ENCODE data around the gene THAP5. TPM values are rescaled to one million over a fixed set of nuclear protein-coding genes. Genes with fewer than 3 reads are reported as not detected.

The THAP5 gene
- total RNA-seq, 2 experiments from 2014 or later, result 23.5 to 33.8 TPM

- POLR2A ChIA-PET, result interaction anchor here (0.6 to 1.1 kb wide), 2 partner anchors 12 to 326 kb away, joined by 3 to 4 read pairs; no protein-coding TSS in a partner anchor
- DNase-seq (ENCODE audit: low spot score), result no peak
- Histone ChIP-seq H3K4me3 (ENCODE audit: low read depth, low read length, poor library complexity, severe bottlenecking) (no peak overlapping the region), H3K4me1 (ENCODE audit: insufficient read depth, low read length, poor library complexity, severe bottlenecking) (no peaks in the 10 kb centered on the region), H3K9me2 (ENCODE audit: insufficient read depth, low read length) (no peaks in the 10 kb centered on the region), H3K4me2 (ENCODE audit: low read length) (no peak overlapping the region), H2AFZ (ENCODE audit: low read length) (no peak overlapping the region), H4K20me1 (ENCODE audit: insufficient read depth, low read length) (no peaks in the 10 kb centered on the region), H3K9me3 (ENCODE audit: low read length) (no peaks in the 10 kb centered on the region), H3K79me2 (ENCODE audit: insufficient read depth, low read depth, low read length) (no peaks in the 10 kb centered on the region), H3K36me3 (ENCODE audit: insufficient read depth, low read length) (no peaks in the 10 kb centered on the region), H3K27ac (ENCODE audit: low read depth, low read length, poor library complexity, severe bottlenecking) (no peak overlapping the region)
- BruUV-seq (replicated peaks), result no TSS peak
- TF ChIP-seq EZH2phosphoT487 (IDR thresholded peaks at IDR 0.05; ENCODE audit: borderline replicate concordance, low read depth, low read length) (no peak), CTCF (conservative IDR thresholded peaks at IDR 0.05; ENCODE audit: low read length) (no peak)
- intact Hi-C loops (cut with micrococcal nuclease; ENCODE audit: unreplicated experiment), result no loop called here
- CTCF ChIA-PET (ENCODE audit: unreplicated experiment), result no interaction called here
Observed at GRCh38 chr7:108585843-108586242, 16.3 kb upstream of the THAP5 start.

GRCh38 chr7:108584211-108584610, 14.7 kb upstream of the THAP5 start:
- peaks cover 4% of the 10 kb centered on the region; the same call in 1 of the 2 replicates for H3K9me3 ChIP-seq (ENCODE audit: low read length)
- no peaks in the 10 kb centered on the region for H3K4me1 ChIP-seq (ENCODE audit: insufficient read depth, low read length, poor library complexity, severe bottlenecking)
- no peak for DNase-seq (ENCODE audit: low spot score)
- H3K4me3 ChIP-seq (ENCODE audit: low read depth, low read length, poor library complexity, severe bottlenecking), result no peak overlapping the region
- POLR2A ChIA-PET, result interaction anchor here (1.1 kb wide), 1 partner anchor 13 kb away, joined by 3 read pairs; no protein-coding TSS in a partner anchor
- intact Hi-C loops (cut with micrococcal nuclease; ENCODE audit: unreplicated experiment), result no loop called here
- TF ChIP-seq CTCF (conservative IDR thresholded peaks at IDR 0.05; ENCODE audit: low read length) (no peak), EZH2phosphoT487 (IDR thresholded peaks at IDR 0.05; ENCODE audit: borderline replicate concordance, low read depth, low read length) (no peak)
- peaks cover 6% of the 10 kb centered on the region for H3K36me3 ChIP-seq (ENCODE audit: insufficient read depth, low read length)
- H4K20me1 ChIP-seq (ENCODE audit: insufficient read depth, low read length), result no peaks in the 10 kb centered on the region
- BruUV-seq (replicated peaks), result no TSS peak
- CTCF ChIA-PET (ENCODE audit: unreplicated experiment), result no interaction called here
- no peak overlapping the region for H3K4me2 ChIP-seq (ENCODE audit: low read length)
- H2AFZ ChIP-seq (ENCODE audit: low read length), result no peak overlapping the region
- H3K9me2 ChIP-seq (ENCODE audit: insufficient read depth, low read length), result no peaks in the 10 kb centered on the region
- H3K27ac ChIP-seq (ENCODE audit: low read depth, low read length, poor library complexity, severe bottlenecking), result no peak overlapping the region
- H3K79me2 ChIP-seq (ENCODE audit: insufficient read depth, low read depth, low read length), result no peaks in the 10 kb centered on the region

GRCh38 chr7:108581655-108582491, 12.4 kb upstream of the THAP5 start:
- intact Hi-C loops (cut with micrococcal nuclease; ENCODE audit: unreplicated experiment), result no loop called here
- Histone ChIP-seq H3K9me2 (ENCODE audit: insufficient read depth, low read length) (no peaks in the 10 kb centered on the region), H3K4me2 (ENCODE audit: low read length) (no peak overlapping the region), H3K36me3 (ENCODE audit: insufficient read depth, low read length) (peaks cover 22% of the 10 kb centered on the region), H3K4me1 (ENCODE audit: insufficient read depth, low read length, poor library complexity, severe bottlenecking) (no peaks in the 10 kb centered on the region), H4K20me1 (ENCODE audit: insufficient read depth, low read length) (no peaks in the 10 kb centered on the region), H3K27ac (ENCODE audit: low read depth, low read length, poor library complexity, severe bottlenecking) (no peak overlapping the region), H3K4me3 (ENCODE audit: low read depth, low read length, poor library complexity, severe bottlenecking) (no peak overlapping the region), H2AFZ (ENCODE audit: low read length) (no peak overlapping the region), H3K79me2 (ENCODE audit: insufficient read depth, low read depth, low read length) (no peaks in the 10 kb centered on the region), H3K9me3 (ENCODE audit: low read length) (peaks cover 4% of the 10 kb centered on the region; the same call in 1 of the 2 replicates)
- BruUV-seq (replicated peaks), result no TSS peak
- ChIA-PET CTCF (ENCODE audit: unreplicated experiment) (no interaction called here), POLR2A (no interaction called here)
- DNase-seq (ENCODE audit: low spot score), result no peak
- TF ChIP-seq EZH2phosphoT487 (IDR thresholded peaks at IDR 0.05; ENCODE audit: borderline replicate concordance, low read depth, low read length) (no peak), CTCF (conservative IDR thresholded peaks at IDR 0.05; ENCODE audit: low read length) (no peak)
